Heart left ventricle (tissue), 16 donors: ENCODE results near the gene CBLN1. TPM values are rescaled to one million over a fixed set of nuclear protein-coding genes. Genes with fewer than 3 reads are reported as not detected.

ENCODE experiments used
- ATAC-seq, 4 donors: fragments of 200-7000 bp; cut with Tn5 transposase; one replicate each; pipeline ENCODE4 v1.9.1; 2020 to 2022; ENCODE audit warnings: moderate library complexity in 4 of 4, mild to moderate bottlenecking in 3 of 4, moderate number of reproducible peaks in 1 of 4
- DNase-seq, 5 donors: peaks; one replicate each; pipeline ENCODE4 v3.0.0-alpha.2; 2020
- H3K27ac ChIP-seq, 12 donors: fragments of 200-600 bp; sonication (generic) in 4 of 12; one replicate each; pipeline versions ENCODE4 v1.5.0 to v1.8.0; 2016 to 2022; ENCODE audit warnings: mild to moderate bottlenecking in 2 of 12
- H3K27me3 ChIP-seq, 9 donors: fragments of 200-600 bp; sonication (generic) in 2 of 9; one replicate each; pipeline versions ENCODE4 v1.5.1 to v1.8.0; 2016 to 2022; ENCODE audit warnings: mild to moderate bottlenecking in 3 of 9
- H3K36me3 ChIP-seq, 9 donors: fragments of 200-600 bp; sonication (generic) in 2 of 9; one replicate each; pipeline versions ENCODE4 v1.5.0 to v1.8.0; 2018 to 2022; ENCODE audit warnings: mild to moderate bottlenecking in 2 of 9
- H3K4me1 ChIP-seq, 12 donors: fragments of 200-600 bp; sonication (generic) in 4 of 12; one replicate each; pipeline versions ENCODE4 v1.5.0 to v1.8.0; 2016 to 2022; ENCODE audit warnings: mild to moderate bottlenecking in 3 of 12
- H3K4me3 ChIP-seq, 12 donors: fragments of 200-600 bp; sonication (generic) in 4 of 12; one replicate each; pipeline versions ENCODE4 v1.5.0 to v1.8.0; 2017 to 2022; ENCODE audit warnings: mild to moderate bottlenecking in 9 of 12, moderate library complexity in 4 of 12
- H3K9me3 ChIP-seq, 12 donors: fragments of 200-600 bp; sonication (generic) in 4 of 12; one replicate each; pipeline versions ENCODE4 v1.5.0 to v1.8.0; 2016 to 2022; ENCODE audit warnings: mild to moderate bottlenecking in 1 of 12
- POLR2A ChIP-seq, 2 donors: fragments of 450-650 bp; IDR thresholded peaks; one replicate each; pipeline ENCODE4 v1.6.1; 2017; ENCODE audit warnings: antibody characterized with exemption in 2 of 2, mild to moderate bottlenecking in 2 of 2, moderate library complexity in 2 of 2
- WGBS, 4 donors: extraction: QIAGEN DNeasy Blood & Tissue Kit in 2 of 4; methylation state at CpG; one replicate each; pipeline versions ENCODE4 v1.1.5 to v1.1.7; 2013 to 2018; 5-methylcytosine and 5-hydroxymethylcytosine counted together
- intact Hi-C, 10 donors: fragments of 100-400 bp; cut with DNase I; formaldehyde crosslinking; loops; one replicate each; pipeline versions ENCODE4 v1.11.1 to v1.14.2; 2022
- polyA plus RNA-seq, 2 donors: library from polyadenylated mRNA; stranded (reverse); fragments of 200-250 nt; gene quantifications; one replicate each; pipeline ENCODE4 v1.2.3, GENCODE V29; 2013
- total RNA-seq, 9 donors: library from RNA; depleted of rRNA in 2 of 9; stranded (reverse); fragments of >200 nt in 2 of 9; fragmentation: NEBNext Ultra II Directional in 3 of 9; extraction: Animal tissue kit (Norgen Biotek cat#: 25700) in 3 of 9; gene quantifications; one replicate each; pipeline versions ENCODE4 v1.1.0 to v1.2.4, GENCODE V29; 2016 to 2023
- TF ChIP-seq, protein P1 (sequence below), 12 donors: fragments of 200-600 bp; sonication (generic) in 4 of 12; IDR thresholded peaks; one replicate each; pipeline versions ENCODE4 v1.5.0 to v1.8.0; 2018 to 2022; ENCODE audit warnings: antibody characterized with exemption in 12 of 12, mild to moderate bottlenecking in 5 of 12
- donor health status: ischemic (EF 13 %, LVEDD 7.1; RV severe dilation, severe dysfunction).
- donor health status: healthy with polysubstance abuse.
- donor health status: DM: no; HTN: yes; CAD: no.
- donor health status: DM: no; HTN: no; CAD: no.
- donor health status: ischemic (EF 25% LVEDD 6.9; RV normal size, moderate dysfunction).
- donor health status: ischemic (EF 25% LVEDD 5.7; RV mildly dilated, moderate dysfunction).
- donor health status: healthy.
- donor health status: DM: yes; HTN: yes; CAD: no.
- donor health status: ischemic (EF 35%, LVEDD 5.7; RV mildly dilated, moderate dysfunction).
- donor health status: nonischemic (EF 11% LVEDD 7.7; RV severe dilation, severe dysfunction).
- donor health status: DM: yes; HTN: yes; CAD: no.
- donor health status: PGD.
- donor health status: ischemic (EF 29% LVEDD 5.4; RV normal size, mild dysfunction).
- donor health status: nonischemic (EF 23%, LVEDD 6.1; RV moderate dilation, normal function).

The CBLN1 gene
- total and polyA plus RNA-seq, 11 donors: 0.24 to 4.1 (median 1.5) TPM

DNA sequence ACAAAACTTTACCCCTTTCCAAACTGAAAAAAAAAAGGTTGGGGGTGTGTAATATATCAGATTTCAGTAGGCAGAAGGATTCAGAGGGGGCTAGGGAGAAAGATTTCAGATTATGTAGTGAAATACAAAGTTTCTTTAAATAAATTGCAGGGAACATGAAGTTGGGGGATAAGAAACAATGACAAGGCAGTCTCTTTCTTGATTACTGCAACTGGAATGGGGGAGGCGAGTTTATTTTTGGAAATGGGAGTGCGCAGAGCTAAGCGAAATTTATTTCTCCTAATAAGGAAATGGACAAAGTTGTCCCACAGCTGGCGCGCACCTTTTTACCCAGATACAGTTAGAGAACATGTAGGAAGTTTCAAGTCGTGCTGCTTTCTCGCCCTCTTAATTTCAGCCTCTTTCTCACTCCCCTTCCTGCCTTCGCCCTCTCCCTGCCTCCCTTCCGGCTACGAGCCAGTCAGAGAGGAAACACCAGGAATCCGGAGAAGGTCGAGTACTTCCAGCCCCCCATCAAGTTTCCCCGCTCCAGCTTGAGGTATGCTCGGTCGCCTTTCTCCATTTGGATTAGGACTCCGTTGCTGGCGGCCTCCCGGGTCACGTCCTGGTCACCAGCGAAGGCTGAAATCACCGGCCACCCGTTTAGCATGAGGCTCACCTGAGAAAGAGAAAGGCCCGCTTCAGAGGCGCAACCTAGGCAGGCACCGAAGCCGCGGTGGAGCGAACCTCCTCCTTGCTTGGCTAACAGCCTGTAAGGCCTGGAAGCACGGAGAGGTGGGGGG is 2.5 kb downstream of the CBLN1 start:
- DNase-seq: no peak
- no peak for TF ChIP-seq POLR2A (IDR thresholded peaks at IDR 0.05)
- peaks cover 0 to 74% (median 22%) of the 10 kb centered on the region in 12 donors for H3K4me1 ChIP-seq
- no peak overlapping the region for H3K27ac ChIP-seq
- 4 to 14% (median 11%) methylated on average over 29 of the region's 29 CpGs for WGBS, 4 donors
- peak overlapping the region in 4 of 12 donors; percentile 18 to 57 (median 48) for H3K4me3 ChIP-seq
- no peak for ATAC-seq
- intact Hi-C loops: no loop called here
- H3K27me3 ChIP-seq: peaks cover 60 to 99% (median 87%) of the 10 kb centered on the region in 9 donors
- H3K9me3 ChIP-seq: no peaks in the 10 kb centered on the region
- H3K36me3 ChIP-seq: no peaks in the 10 kb centered on the region

DNA sequence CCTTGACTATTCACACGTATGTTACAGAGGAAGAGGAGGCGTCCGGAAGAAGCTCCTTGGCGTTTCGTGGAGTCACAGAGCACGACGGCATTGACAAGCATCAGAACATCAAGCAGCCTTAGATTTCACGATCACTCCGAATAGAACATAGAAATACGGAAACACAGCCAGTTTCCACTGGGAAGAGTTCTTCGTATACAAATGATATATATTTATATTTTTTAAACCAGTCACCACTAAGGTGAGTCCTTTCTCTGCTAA is 3.1 kb downstream of the CBLN1 start:
- peak overlapping the region in 2 of 12 donors; percentile 4 to 27 for H3K4me3 ChIP-seq
- ATAC-seq: no peak
- no peak overlapping the region for H3K27ac ChIP-seq
- H3K36me3 ChIP-seq: no peaks in the 10 kb centered on the region
- no peak for TF ChIP-seq POLR2A (IDR thresholded peaks at IDR 0.05)
- TF ChIP-seq, protein P1, sequence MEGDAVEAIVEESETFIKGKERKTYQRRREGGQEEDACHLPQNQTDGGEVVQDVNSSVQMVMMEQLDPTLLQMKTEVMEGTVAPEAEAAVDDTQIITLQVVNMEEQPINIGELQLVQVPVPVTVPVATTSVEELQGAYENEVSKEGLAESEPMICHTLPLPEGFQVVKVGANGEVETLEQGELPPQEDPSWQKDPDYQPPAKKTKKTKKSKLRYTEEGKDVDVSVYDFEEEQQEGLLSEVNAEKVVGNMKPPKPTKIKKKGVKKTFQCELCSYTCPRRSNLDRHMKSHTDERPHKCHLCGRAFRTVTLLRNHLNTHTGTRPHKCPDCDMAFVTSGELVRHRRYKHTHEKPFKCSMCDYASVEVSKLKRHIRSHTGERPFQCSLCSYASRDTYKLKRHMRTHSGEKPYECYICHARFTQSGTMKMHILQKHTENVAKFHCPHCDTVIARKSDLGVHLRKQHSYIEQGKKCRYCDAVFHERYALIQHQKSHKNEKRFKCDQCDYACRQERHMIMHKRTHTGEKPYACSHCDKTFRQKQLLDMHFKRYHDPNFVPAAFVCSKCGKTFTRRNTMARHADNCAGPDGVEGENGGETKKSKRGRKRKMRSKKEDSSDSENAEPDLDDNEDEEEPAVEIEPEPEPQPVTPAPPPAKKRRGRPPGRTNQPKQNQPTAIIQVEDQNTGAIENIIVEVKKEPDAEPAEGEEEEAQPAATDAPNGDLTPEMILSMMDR (IDR thresholded peaks at IDR 0.05): no peak
- intact Hi-C loops: no loop called here
- DNase-seq: no peak
- 11 to 28% (median 25%) methylated on average over 11 of the region's 11 CpGs for WGBS, 4 donors
- peaks cover 56 to 99% (median 87%) of the 10 kb centered on the region in 9 donors for H3K27me3 ChIP-seq
- peaks cover 0 to 70% (median 21%) of the 10 kb centered on the region in 12 donors for H3K4me1 ChIP-seq
- H3K9me3 ChIP-seq: no peaks in the 10 kb centered on the region

GRCh38 chr16:49277766-49278566 is 3.7 kb downstream of the CBLN1 start:
- intact Hi-C loops: no loop called here
- ATAC-seq: no peak
- TF ChIP-seq, protein P1 (IDR thresholded peaks at IDR 0.05): no peak
- TF ChIP-seq POLR2A (IDR thresholded peaks at IDR 0.05): no peak
- Histone ChIP-seq H3K27ac (no peak overlapping the region), H3K27me3 (peaks cover 52 to 99% (median 87%) of the 10 kb centered on the region in 9 donors), H3K9me3 (no peaks in the 10 kb centered on the region), H3K4me1 (peaks cover 0 to 65% (median 17%) of the 10 kb centered on the region in 12 donors), H3K36me3 (no peaks in the 10 kb centered on the region), H3K4me3 (peak overlapping the region in 5 of 12 donors; percentile 4 to 27 (median 11))
- 4 to 18% (median 13%) methylated on average over 49 of the region's 49 CpGs for WGBS, 4 donors
- no peak for DNase-seq

- Histone ChIP-seq H3K27me3 (peaks cover 52 to 99% (median 87%) of the 10 kb centered on the region in 9 donors), H3K4me1 (peaks cover 0 to 59% (median 11%) of the 10 kb centered on the region in 12 donors), H3K9me3 (no peaks in the 10 kb centered on the region), H3K4me3 (peak overlapping the region in 3 of 12 donors; percentile 10 to 27 (median 11)), H3K36me3 (no peaks in the 10 kb centered on the region), H3K27ac (no peak overlapping the region)
- TF ChIP-seq, protein P1 (IDR thresholded peaks at IDR 0.05): no peak
- TF ChIP-seq POLR2A (IDR thresholded peaks at IDR 0.05): no peak
- DNase-seq (no peak), ATAC-seq (no peak)
- 3 to 19% (median 7%) methylated on average over 18 of the region's 18 CpGs for WGBS, 4 donors
- intact Hi-C loops: no loop called here
These were observed 4.3 kb downstream of the CBLN1 start for GRCh38 chr16:49277386-49277742.
